HPDE6-E6E7 (cell line): Measurements from ENCODE around the gene CDH4.
A peak's percentile ranks its signal among the peaks of the same experiment; 100 is the strongest.

Source experiments
- DNase-seq: peaks from one replicate; pipeline ENCODE4 v3.0.0; 2011; ENCODE audit warnings: missing footprints; ENCODE audit errors: extremely low spot score

Gene CDH4

GRCh38 chr20:61779176-61779965, 527.3 kb downstream of the CDH4 start:
- DNase-seq, result no peak

- no peak for DNase-seq
These were observed 528.0 kb downstream of the CDH4 start for GRCh38 chr20:61780066-61780465.

GRCh38 chr20:61784801-61785566, 532.9 kb downstream of the CDH4 start:
- DNase-seq, result no peak

- no peak for DNase-seq
These were observed 533.4 kb downstream of the CDH4 start for GRCh38 chr20:61785567-61785816.

- DNase-seq, result no peak
These were observed 534.2 kb downstream of the CDH4 start for GRCh38 chr20:61786230-61786629.

GRCh38 chr20:61788343-61788742, 536.3 kb downstream of the CDH4 start:
- DNase-seq, result no peak

GRCh38 chr20:61789329-61789728, 537.3 kb downstream of the CDH4 start:
- peak; percentile 19 for DNase-seq

GRCh38 chr20:61790116-61790827, 538.2 kb downstream of the CDH4 start:
- DNase-seq, result no peak

- no peak for DNase-seq
These were observed 539.9 kb downstream of the CDH4 start for GRCh38 chr20:61791995-61792394.

GRCh38 chr20:61795669-61796630, 543.9 kb downstream of the CDH4 start:
- DNase-seq, result no peak

- DNase-seq, result no peak
These were observed 544.7 kb downstream of the CDH4 start for GRCh38 chr20:61796738-61797137.

GRCh38 chr20:61797200-61797599, 545.1 kb downstream of the CDH4 start:
- DNase-seq, result no peak

GRCh38 chr20:61797971-61798411, 545.9 kb downstream of the CDH4 start:
- DNase-seq, result no peak

- DNase-seq, result no peak
These were observed 546.6 kb downstream of the CDH4 start for GRCh38 chr20:61798632-61799031.

GRCh38 chr20:61799394-61799923, 547.4 kb downstream of the CDH4 start:
- DNase-seq, result no peak

GRCh38 chr20:61799928-61800327, 547.9 kb downstream of the CDH4 start:
- DNase-seq, result no peak

- DNase-seq, result no peak
These were observed 548.5 kb downstream of the CDH4 start for GRCh38 chr20:61800359-61801064.

- DNase-seq, result no peak
These were observed 549.0 kb downstream of the CDH4 start for GRCh38 chr20:61801065-61801360.

GRCh38 chr20:61801428-61801827, 549.4 kb downstream of the CDH4 start:
- DNase-seq, result no peak

- DNase-seq, result no peak
These were observed 549.9 kb downstream of the CDH4 start for GRCh38 chr20:61801857-61802442.
